Dermis blood vessel endothelial cell (primary cell): ENCODE measurements around the gene NHLRC3. TPM values are rescaled to one million over a fixed set of nuclear protein-coding genes. Genes with fewer than 3 reads are reported as not detected.
"Not testable (repeated sequence)": the region's sequence is repeated elsewhere in the genome, so short reads cannot be mapped to it uniquely, and the experiment has no call there.

ENCODE experiments used
- DNase-seq: peaks from one replicate; pipeline ENCODE4 v3.0.0; 2010
- total RNA-seq: library from RNA; depleted of rRNA; stranded (reverse); fragments of >200 nt; gene quantifications from 2 replicates; pipeline ENCODE4 v1.2.3, GENCODE V29; 2014

The NHLRC3 gene
- 9.8 and 13.4 TPM in 2 replicates for total RNA-seq

- DNase-seq, result peak; percentile 89
Observed at GRCh38 chr13:39037880-39038568, at the start of gene NHLRC3, which contains the start of gene PROSER1. Gene NHLRC3, plus strand, starts transcription at chr13:39038456. Its CDS starts 184 bp downstream, at chr13:39038640. Gene PROSER1, minus strand, starts transcription at chr13:39038089. Its CDS starts 847 bp downstream, at chr13:39037242.

GRCh38 chr13:38990693-38991092, 47.6 kb upstream of the NHLRC3 start, which contains the start of gene STOML3:
Gene STOML3, minus strand, starts transcription at chr13:38990831. Its CDS starts 110 bp downstream, at chr13:38990721.
- peak; percentile 38 for DNase-seq

- peak; percentile 13 for DNase-seq
Observed at GRCh38 chr13:38993381-38993780, 44.9 kb upstream of the NHLRC3 start.

- no peak for DNase-seq
Observed at GRCh38 chr13:38998739-38999138, 39.5 kb upstream of the NHLRC3 start.

- not testable (repeated sequence) for DNase-seq
Observed at GRCh38 chr13:39006371-39007111, 31.7 kb upstream of the NHLRC3 start.

GRCh38 chr13:39012608-39013007, 25.6 kb upstream of the NHLRC3 start:
- no peak for DNase-seq

GRCh38 chr13:39013462-39013861, 24.8 kb upstream of the NHLRC3 start:
- DNase-seq, result no peak

GRCh38 chr13:39016087-39016486, 22.2 kb upstream of the NHLRC3 start:
- DNase-seq, result no peak

- DNase-seq, result peak; percentile 68
Observed at GRCh38 chr13:39016787-39017186, 21.5 kb upstream of the NHLRC3 start.

- DNase-seq, result no peak
Observed at GRCh38 chr13:39020853-39021462, 17.3 kb upstream of the NHLRC3 start.

GRCh38 chr13:39023316-39023715, 14.9 kb upstream of the NHLRC3 start:
- no peak for DNase-seq

- DNase-seq, result no peak
Observed at GRCh38 chr13:39023761-39024160, 14.5 kb upstream of the NHLRC3 start.

GRCh38 chr13:39025433-39025839, 12.8 kb upstream of the NHLRC3 start:
- no peak for DNase-seq

GRCh38 chr13:39032150-39032549, 6.1 kb upstream of the NHLRC3 start:
- DNase-seq, result no peak

- DNase-seq, result no peak
Observed at GRCh38 chr13:39034085-39034484, 4.2 kb upstream of the NHLRC3 start.

GRCh38 chr13:39035204-39035603, 3.1 kb upstream of the NHLRC3 start:
- DNase-seq, result no peak

GRCh38 chr13:39035799-39036198, 2.5 kb upstream of the NHLRC3 start:
- DNase-seq, result no peak

- DNase-seq, result peak; percentile 54
Observed at GRCh38 chr13:39036212-39036611, 2.0 kb upstream of the NHLRC3 start.

- no peak for DNase-seq
Observed at GRCh38 chr13:39037410-39037879, 811 bp upstream of the NHLRC3 start.

- peak; percentile 33 for DNase-seq
Observed at GRCh38 chr13:39038569-39039030, 344 bp downstream of the NHLRC3 start.

- no peak for DNase-seq
Observed at GRCh38 chr13:39039041-39039440, 785 bp downstream of the NHLRC3 start.

GRCh38 chr13:39040206-39040605, 1.9 kb downstream of the NHLRC3 start:
- DNase-seq, result no peak

GRCh38 chr13:39044536-39044935, 6.3 kb downstream of the NHLRC3 start:
- no peak for DNase-seq
